Renal cortical epithelial cell (primary cell): ENCODE measurements around the gene HMSD. TPM values are rescaled to one million over a fixed set of nuclear protein-coding genes. Genes with fewer than 3 reads are reported as not detected.

Source experiments
- DNase-seq: peaks from one replicate; pipeline ENCODE4 v3.0.0-alpha.2; 2011; ENCODE audit warnings: low read depth
- total RNA-seq: library from RNA; depleted of rRNA; stranded (reverse); fragments of >200 nt; gene quantifications from 2 replicates; pipeline ENCODE4 v1.2.3, GENCODE V29; 2014

The HMSD gene
- total RNA-seq, 1 donor from 2014 or later, result not detected

GRCh38 chr18:63956755-63957154, 7.7 kb downstream of the HMSD start:
- no peak for DNase-seq

- no peak for DNase-seq
Measured at GRCh38 chr18:63960891-63961290, 11.8 kb downstream of the HMSD start.

- no peak for DNase-seq
Measured at GRCh38 chr18:63961435-63961980, 12.4 kb downstream of the HMSD start.

GRCh38 chr18:63962137-63962536, 13.0 kb downstream of the HMSD start:
- DNase-seq, result peak; percentile 56

- peak; percentile 78 for DNase-seq
Measured at GRCh38 chr18:63963615-63964256, 14.6 kb downstream of the HMSD start.

GRCh38 chr18:63964908-63965307, 15.8 kb downstream of the HMSD start:
- DNase-seq, result no peak

- peak; percentile 25 for DNase-seq
Measured at GRCh38 chr18:63965716-63966330, 16.7 kb downstream of the HMSD start.

GRCh38 chr18:63969942-63970808, 21.1 kb downstream of the HMSD start, which contains the start of gene SERPINB8:
TSS of gene SERPINB8 (plus strand) at chr18:63970081. CDS start at chr18:63978309, 8,228 bp downstream.
- peak; percentile 91 for DNase-seq

GRCh38 chr18:63970809-63971205, 21.7 kb downstream of the HMSD start:
- DNase-seq, result no peak

- no peak for DNase-seq
Measured at GRCh38 chr18:63971320-63972001, 22.4 kb downstream of the HMSD start.

- DNase-seq, result no peak
Measured at GRCh38 chr18:63972002-63972376, 22.9 kb downstream of the HMSD start.

- DNase-seq, result peak; percentile 67
Measured at GRCh38 chr18:63974991-63975390, 25.9 kb downstream of the HMSD start.

- DNase-seq, result no peak
Measured at GRCh38 chr18:63975628-63976027, 26.5 kb downstream of the HMSD start.

GRCh38 chr18:63977040-63977439, 27.9 kb downstream of the HMSD start:
- no peak for DNase-seq

- DNase-seq, result peak; percentile 77
Measured at GRCh38 chr18:63979409-63979920, 30.4 kb downstream of the HMSD start.

- no peak for DNase-seq
Measured at GRCh38 chr18:63980027-63980426, 30.9 kb downstream of the HMSD start.

- no peak for DNase-seq
Measured at GRCh38 chr18:63980896-63981460, 31.9 kb downstream of the HMSD start.

GRCh38 chr18:63981719-63982118, 32.6 kb downstream of the HMSD start:
- no peak for DNase-seq

- no peak for DNase-seq
Measured at GRCh38 chr18:63982361-63982760, 33.3 kb downstream of the HMSD start.

GRCh38 chr18:63986885-63987284, 37.8 kb downstream of the HMSD start:
- no peak for DNase-seq

- DNase-seq, result no peak
Measured at GRCh38 chr18:63987743-63988142, 38.6 kb downstream of the HMSD start.
